ENCODE data around the gene TOGARAM2. TPM values are rescaled to one million over a fixed set of nuclear protein-coding genes. Genes with fewer than 3 reads are reported as not detected.

The TOGARAM2 gene
- 5.8 and 6.0 TPM in 2 replicates for total RNA-seq

DNA sequence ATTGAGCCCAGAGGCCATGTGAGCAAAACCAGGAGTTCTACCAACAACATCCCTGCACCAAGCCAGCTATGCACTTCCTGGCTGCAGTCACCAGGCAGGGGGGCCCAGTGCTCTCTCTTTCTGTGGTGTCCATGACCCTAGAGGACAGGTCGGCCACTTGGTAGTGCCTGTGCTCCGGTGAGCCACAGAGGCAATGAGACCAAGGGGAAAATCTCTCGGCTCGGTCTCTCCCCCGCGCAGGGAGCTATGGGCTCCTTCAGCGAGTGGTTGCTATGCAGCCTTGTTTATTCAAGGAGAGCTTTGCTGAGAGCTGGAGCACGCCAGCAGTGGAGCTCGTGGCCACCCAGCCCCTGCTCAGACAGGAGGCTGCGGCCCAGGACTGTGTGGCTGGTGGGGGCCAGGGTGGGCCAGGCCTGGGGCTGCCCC lies at the start of gene TOGARAM2:
TOGARAM2 (plus strand) TSS at position 283 of the 426 bp plus-strand sequence. CDS start 13,537 bp downstream, outside the sequence.
- H3K27me3 Mint-ChIP-seq (ENCODE audit: insufficient read depth) = no peaks in the 10 kb centered on the region
- no peaks in the 10 kb centered on the region for H3K9me3 Mint-ChIP-seq
- H3K27ac Mint-ChIP-seq = no peak within 1 kb of the TSS
- no peaks in the 10 kb centered on the region for H3K36me3 Mint-ChIP-seq (ENCODE audit: low read depth)
- no peaks in the 10 kb centered on the region for H3K4me1 Mint-ChIP-seq (ENCODE audit: low read depth)
- H3K4me3 Mint-ChIP-seq = no peak within 1 kb of the TSS
- no peak for DNase-seq (ENCODE audit: low spot score)
- intact Hi-C loops (cut with micrococcal nuclease) = no loop called here

DNA sequence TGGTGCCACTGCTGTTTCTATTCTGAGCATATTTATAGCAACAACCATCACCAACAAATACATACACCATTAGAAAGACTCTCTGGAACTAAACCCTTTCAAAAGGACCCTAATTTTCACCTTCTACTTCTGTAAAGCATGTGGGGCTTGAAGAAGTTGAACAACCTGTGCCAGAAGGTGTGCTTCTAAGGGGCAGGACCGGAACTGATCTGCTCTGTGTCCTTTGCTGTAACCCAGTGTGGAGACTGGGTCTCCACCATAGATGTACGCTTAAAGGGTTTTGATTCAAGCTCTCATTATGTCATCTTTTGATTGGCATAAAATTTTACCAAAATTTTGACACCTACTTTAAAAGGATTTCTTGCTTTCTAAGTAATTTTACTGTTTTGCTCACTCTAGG lies 46.3 kb upstream of the TOGARAM2 start:
- H3K27me3 Mint-ChIP-seq (ENCODE audit: insufficient read depth) = no peaks in the 10 kb centered on the region
- no peak overlapping the region for H3K27ac Mint-ChIP-seq
- no peak for DNase-seq (ENCODE audit: low spot score)
- intact Hi-C loops (cut with micrococcal nuclease) = no loop called here
- no peak overlapping the region for H3K4me3 Mint-ChIP-seq
- no peaks in the 10 kb centered on the region for H3K4me1 Mint-ChIP-seq (ENCODE audit: low read depth)
- H3K9me3 Mint-ChIP-seq = no peaks in the 10 kb centered on the region
- peaks cover 48% of the 10 kb centered on the region for H3K36me3 Mint-ChIP-seq (ENCODE audit: low read depth)

DNA sequence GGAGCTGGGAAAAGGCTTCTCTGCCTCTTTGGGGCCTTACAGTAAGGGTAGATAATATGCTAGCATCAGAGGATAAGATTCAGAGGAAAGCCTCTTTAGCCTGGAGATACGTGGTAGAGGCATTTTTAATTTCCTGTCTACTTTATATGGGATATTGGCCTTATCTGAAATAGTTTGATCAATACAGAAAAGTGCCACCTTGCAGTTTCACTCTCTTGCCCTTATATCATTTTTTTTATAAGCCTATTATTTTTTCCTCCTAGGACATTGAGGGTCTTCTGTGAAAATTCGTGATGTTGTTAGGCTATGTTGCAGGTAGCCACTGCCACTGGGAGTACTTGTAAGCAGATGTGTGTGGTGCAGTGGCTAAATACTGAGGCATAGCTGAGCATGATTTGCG lies 40.1 kb upstream of the TOGARAM2 start:
- no peaks in the 10 kb centered on the region for H3K27me3 Mint-ChIP-seq (ENCODE audit: insufficient read depth)
- intact Hi-C loops (cut with micrococcal nuclease) = no loop called here
- no peaks in the 10 kb centered on the region for H3K9me3 Mint-ChIP-seq
- no peak overlapping the region for H3K4me3 Mint-ChIP-seq
- peaks cover 57% of the 10 kb centered on the region for H3K36me3 Mint-ChIP-seq (ENCODE audit: low read depth)
- DNase-seq (ENCODE audit: low spot score) = no peak
- peak overlapping the region; percentile 36 for H3K27ac Mint-ChIP-seq
- no peaks in the 10 kb centered on the region for H3K4me1 Mint-ChIP-seq (ENCODE audit: low read depth)

DNA sequence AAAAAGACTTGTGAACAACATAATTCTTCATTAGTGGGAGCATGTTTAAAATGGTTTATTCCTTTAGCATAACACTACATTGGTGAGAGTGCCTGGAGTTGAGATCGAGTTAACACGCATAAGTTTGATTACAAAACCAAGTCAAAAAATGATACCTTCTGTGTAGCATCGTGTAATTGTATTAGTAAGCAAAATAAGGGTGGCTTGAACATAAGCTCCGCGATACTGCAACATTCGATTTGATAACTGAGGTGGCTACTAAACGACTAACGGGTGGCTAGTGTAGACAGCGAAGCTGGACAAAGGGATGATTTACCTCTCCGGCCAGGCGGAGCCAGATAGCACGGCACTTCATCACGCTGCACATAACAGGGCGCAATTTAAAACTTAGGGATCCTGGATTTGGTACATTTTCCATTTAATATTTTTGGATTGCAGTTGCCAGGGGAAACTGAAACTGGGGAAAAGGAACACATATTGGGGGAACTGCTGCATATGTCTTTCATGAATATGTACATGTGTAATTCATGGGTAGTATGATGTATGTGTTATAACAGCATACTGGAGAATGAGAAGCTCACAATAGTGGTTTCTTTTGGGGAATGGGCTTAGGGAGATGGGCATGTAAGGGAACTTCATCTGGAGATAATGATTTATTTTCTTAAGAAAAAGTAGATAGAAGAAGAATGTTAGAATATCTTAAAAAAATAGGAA lies 36.4 kb upstream of the TOGARAM2 start:
- no peak overlapping the region for H3K27ac Mint-ChIP-seq
- peaks cover 5% of the 10 kb centered on the region for H3K4me1 Mint-ChIP-seq (ENCODE audit: low read depth)
- H3K4me3 Mint-ChIP-seq = no peak overlapping the region
- H3K9me3 Mint-ChIP-seq = no peaks in the 10 kb centered on the region
- DNase-seq (ENCODE audit: low spot score) = no peak
- intact Hi-C loops (cut with micrococcal nuclease) = no loop called here
- H3K36me3 Mint-ChIP-seq (ENCODE audit: low read depth) = peaks cover 57% of the 10 kb centered on the region
- H3K27me3 Mint-ChIP-seq (ENCODE audit: insufficient read depth) = no peaks in the 10 kb centered on the region

DNA sequence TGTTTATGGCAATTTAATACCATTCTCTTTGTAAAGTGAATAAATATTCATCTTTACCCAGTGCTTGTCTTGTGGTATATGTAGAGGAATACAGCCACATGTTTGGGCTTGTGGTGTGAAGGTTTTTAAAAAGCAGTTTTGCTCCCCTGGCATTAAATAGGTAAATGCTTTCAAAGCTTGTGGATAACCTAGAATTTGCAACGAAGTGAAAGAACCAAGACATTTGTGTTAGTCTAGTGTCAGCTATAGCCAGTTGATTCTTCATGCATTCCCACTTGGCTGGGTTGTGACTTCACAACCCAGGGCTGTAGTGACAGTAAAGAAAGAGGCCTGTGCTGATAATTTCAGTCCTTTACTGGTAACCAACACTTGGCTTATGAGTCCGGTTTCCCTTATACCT lies 32.9 kb upstream of the TOGARAM2 start:
- Mint-ChIP-seq H3K36me3 (ENCODE audit: low read depth) (peaks cover 47% of the 10 kb centered on the region), H3K4me1 (ENCODE audit: low read depth) (peaks cover 5% of the 10 kb centered on the region), H3K9me3 (no peaks in the 10 kb centered on the region), H3K27ac (no peak overlapping the region), H3K27me3 (ENCODE audit: insufficient read depth) (no peaks in the 10 kb centered on the region), H3K4me3 (no peak overlapping the region)
- intact Hi-C loops (cut with micrococcal nuclease) = no loop called here
- no peak for DNase-seq (ENCODE audit: low spot score)

DNA sequence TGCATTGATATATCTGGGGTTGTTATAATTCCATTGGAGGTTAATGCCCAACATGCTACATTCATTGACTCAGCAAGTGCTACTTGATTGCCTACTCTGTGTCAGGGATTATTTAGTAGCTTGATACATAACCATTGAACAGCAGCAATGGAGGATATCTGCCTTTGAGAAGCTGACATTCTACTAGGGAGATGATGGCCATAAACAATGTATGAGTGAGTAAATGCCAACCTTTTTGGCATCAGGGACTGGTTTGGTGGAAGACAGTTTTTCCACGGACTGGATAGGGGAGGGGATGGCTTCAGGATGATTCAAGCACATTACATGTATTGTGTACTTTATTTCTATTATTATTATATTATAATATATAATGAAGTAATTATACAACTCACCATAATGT lies 31.9 kb upstream of the TOGARAM2 start:
- DNase-seq (ENCODE audit: low spot score) = no peak
- H3K9me3 Mint-ChIP-seq = no peaks in the 10 kb centered on the region
- H3K27me3 Mint-ChIP-seq (ENCODE audit: insufficient read depth) = no peaks in the 10 kb centered on the region
- peaks cover 37% of the 10 kb centered on the region for H3K36me3 Mint-ChIP-seq (ENCODE audit: low read depth)
- H3K27ac Mint-ChIP-seq = no peak overlapping the region
- H3K4me1 Mint-ChIP-seq (ENCODE audit: low read depth) = peaks cover 5% of the 10 kb centered on the region
- intact Hi-C loops (cut with micrococcal nuclease) = no loop called here
- no peak overlapping the region for H3K4me3 Mint-ChIP-seq

DNA sequence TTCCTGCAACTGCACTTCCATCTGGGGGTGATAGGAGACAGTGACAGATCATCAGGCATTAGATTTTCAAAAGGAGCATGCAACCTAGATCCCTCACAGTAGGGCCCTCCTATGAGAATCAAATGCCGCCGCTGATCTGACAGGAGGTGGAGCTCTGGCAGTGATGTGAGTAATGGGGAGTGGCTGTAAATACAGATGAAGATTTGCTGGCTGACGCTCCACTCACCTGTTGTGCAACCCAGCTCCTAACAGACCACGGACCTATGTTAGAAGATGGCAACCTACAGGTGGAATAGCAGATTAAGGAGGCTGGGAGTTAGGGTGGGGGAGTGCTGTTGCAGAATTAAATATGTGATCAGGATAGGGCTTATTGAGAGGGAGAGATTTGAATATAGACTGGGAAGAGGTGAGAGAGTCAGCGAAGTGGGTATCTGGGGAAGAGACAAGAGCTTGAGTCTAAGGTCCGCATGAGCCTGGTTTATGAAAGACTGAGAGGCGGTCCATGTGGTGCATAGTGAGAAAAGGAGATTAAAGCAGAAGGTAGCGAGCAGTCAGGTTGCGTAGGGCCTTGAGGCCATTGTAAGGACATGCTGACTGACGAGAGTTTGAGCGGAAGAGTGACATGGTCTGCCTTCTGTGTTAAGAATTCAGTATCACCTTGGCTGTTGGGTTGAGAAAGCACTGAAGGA lies 31.3 kb upstream of the TOGARAM2 start:
- H3K27ac Mint-ChIP-seq = peak overlapping the region; percentile 5
- intact Hi-C loops (cut with micrococcal nuclease) = no loop called here
- no peak for DNase-seq (ENCODE audit: low spot score)
- no peaks in the 10 kb centered on the region for H3K27me3 Mint-ChIP-seq (ENCODE audit: insufficient read depth)
- no peaks in the 10 kb centered on the region for H3K9me3 Mint-ChIP-seq
- H3K4me3 Mint-ChIP-seq = no peak overlapping the region
- H3K36me3 Mint-ChIP-seq (ENCODE audit: low read depth) = peaks cover 33% of the 10 kb centered on the region
- peaks cover 5% of the 10 kb centered on the region for H3K4me1 Mint-ChIP-seq (ENCODE audit: low read depth)

DNA sequence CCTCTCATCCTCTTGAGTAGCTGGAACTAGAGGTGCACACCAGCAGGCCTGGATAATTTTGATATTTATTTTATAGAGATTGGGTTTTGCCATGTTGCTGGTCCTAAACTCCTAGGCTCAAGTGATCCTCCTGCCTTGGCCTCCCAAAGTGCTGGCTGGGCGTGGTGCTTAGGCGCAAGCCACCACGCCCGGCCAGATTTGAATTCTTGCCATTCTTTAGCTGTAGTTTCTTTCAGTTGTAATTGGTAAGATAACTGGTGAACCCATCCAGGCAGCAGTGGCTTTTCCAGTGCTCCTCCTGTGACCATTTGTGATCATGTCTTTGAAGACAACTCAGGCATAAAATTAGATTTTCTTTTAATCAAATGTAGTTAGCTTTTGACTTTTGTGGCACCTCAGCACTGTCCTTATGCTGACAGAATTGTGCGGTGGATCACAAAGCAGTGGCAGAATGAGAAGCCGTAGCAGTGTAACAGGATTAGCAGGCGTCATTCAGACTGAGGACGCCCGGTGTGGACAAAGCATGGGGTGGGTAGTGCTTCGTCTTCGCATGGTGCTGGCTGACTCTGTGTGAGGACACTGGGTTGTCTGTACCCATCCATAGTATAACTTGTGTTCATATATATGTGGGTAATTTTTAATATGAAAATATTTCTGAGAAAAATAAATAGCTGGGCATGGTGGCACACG lies 30.0 kb upstream of the TOGARAM2 start:
- H3K27me3 Mint-ChIP-seq (ENCODE audit: insufficient read depth) = peaks cover 6% of the 10 kb centered on the region
- intact Hi-C loops (cut with micrococcal nuclease) = no loop called here
- H3K36me3 Mint-ChIP-seq (ENCODE audit: low read depth) = peaks cover 28% of the 10 kb centered on the region
- no peak overlapping the region for H3K4me3 Mint-ChIP-seq
- DNase-seq (ENCODE audit: low spot score) = no peak
- H3K4me1 Mint-ChIP-seq (ENCODE audit: low read depth) = peaks cover 5% of the 10 kb centered on the region
- H3K27ac Mint-ChIP-seq = no peak overlapping the region
- no peaks in the 10 kb centered on the region for H3K9me3 Mint-ChIP-seq

DNA sequence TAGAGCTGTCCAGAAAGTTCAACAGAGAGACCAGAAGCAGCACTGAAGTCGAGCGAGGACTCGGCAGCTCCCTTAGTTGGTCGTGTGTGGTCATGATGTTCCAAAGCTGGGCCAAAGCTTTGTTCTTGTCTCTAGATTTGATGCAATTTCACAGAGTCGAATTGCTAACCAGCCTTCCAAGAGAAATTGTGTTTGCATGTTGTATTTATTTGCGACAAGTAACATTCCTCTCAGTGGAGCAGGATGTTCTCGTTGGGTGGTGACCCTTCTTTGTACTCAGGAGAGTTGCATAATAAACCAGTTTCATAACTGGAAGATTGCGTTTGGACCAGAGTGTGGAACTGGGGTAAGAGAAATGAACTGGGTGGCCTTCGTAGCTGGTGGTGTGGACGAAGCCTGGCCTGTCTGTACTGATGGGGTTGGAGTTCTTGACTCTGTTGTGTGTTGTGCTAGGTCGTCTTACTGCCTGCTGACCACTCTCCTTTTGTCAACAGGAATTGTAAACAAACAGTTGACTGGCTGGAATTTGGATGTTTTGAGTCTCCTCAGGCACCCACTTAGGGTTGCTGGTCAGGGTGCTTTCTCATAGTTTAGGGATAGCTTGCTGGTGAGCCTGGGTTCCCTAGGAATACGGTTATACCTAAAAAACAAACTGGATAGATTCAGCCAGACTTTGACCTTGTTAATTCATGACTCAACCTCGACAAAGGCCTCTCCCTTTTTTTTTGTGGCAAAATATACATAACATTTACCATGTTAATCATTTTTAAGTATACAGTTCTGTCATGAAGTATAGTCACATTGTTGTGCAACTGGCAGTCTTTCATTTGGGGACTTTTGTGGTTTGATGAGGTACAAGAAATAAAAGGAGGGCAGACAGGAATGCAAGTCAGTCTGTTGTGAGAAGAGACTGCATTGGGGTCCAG lies 28.9 kb upstream of the TOGARAM2 start:
- Mint-ChIP-seq H3K4me3 (no peak overlapping the region), H3K27ac (no peak overlapping the region), H3K36me3 (ENCODE audit: low read depth) (peaks cover 23% of the 10 kb centered on the region), H3K4me1 (ENCODE audit: low read depth) (no peaks in the 10 kb centered on the region), H3K27me3 (ENCODE audit: insufficient read depth) (peaks cover 8% of the 10 kb centered on the region), H3K9me3 (no peaks in the 10 kb centered on the region)
- DNase-seq (ENCODE audit: low spot score) = no peak
- intact Hi-C loops (cut with micrococcal nuclease) = no loop called here

DNA sequence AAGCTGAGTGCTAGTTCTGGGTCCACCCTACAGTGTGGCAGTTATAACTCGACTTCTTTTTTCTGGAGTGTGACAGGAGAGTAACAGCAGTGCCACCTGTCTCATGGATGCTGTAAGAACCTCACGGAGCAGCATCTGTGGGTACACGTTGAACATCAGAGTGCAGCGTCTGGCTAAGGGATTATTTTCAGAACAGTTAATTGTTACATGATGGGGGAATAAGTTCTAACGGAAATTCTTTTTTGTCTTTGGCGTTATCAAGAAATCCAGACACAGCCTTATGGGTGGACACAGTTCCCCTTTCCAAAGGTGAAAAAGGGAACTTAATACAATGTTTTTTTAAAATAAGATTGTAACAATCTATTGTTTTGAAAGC lies 28.3 kb upstream of the TOGARAM2 start:
- Mint-ChIP-seq H3K9me3 (no peaks in the 10 kb centered on the region), H3K4me3 (no peak overlapping the region), H3K27me3 (ENCODE audit: insufficient read depth) (peaks cover 8% of the 10 kb centered on the region), H3K4me1 (ENCODE audit: low read depth) (no peaks in the 10 kb centered on the region), H3K36me3 (ENCODE audit: low read depth) (peaks cover 22% of the 10 kb centered on the region), H3K27ac (no peak overlapping the region)
- intact Hi-C loops (cut with micrococcal nuclease) = no loop called here
- no peak for DNase-seq (ENCODE audit: low spot score)

DNA sequence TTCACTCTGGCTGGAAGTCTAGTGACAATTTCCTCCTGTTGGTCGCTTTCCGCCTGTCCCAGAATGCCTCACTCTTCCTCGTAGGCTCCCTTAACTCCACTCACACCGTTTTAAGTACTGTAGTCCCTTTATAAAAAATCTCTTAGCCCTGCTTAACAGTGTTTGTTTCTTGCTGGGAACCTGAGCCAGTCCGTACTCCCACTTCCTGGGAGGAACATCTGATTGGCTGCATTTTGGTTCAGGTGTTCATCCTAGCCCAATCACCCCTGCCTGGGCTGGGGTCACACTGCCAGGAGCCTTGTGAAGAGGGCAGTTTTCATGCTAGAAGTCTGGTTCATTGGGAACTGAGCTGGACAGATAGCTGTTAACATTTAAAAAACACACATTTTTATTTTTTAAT lies 25.6 kb upstream of the TOGARAM2 start:
- no peaks in the 10 kb centered on the region for H3K9me3 Mint-ChIP-seq
- intact Hi-C loops (cut with micrococcal nuclease) = loop anchor here (5.0 kb wide), 1 partner anchor 133 kb away; no protein-coding TSS in a partner anchor

DNA sequence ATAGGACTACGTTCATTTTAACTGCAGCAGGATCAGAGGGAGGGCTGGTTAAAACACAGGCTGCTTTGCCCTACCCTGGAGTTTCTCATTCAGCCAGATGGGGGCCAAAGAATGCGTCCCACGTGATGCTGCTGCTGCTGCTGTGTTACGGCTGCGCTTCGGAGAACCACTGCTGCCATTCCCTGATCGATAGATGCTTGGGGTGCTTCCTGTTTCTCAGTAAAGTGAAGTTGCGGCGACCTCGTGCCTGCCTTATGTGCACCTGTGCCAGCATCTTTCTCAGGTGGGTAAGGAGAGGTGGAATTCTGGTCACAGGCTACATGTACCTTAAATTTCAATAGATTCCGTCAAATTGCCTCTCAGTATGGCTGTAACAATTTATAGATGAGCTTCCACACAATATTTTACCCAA lies 24.7 kb upstream of the TOGARAM2 start:
- no peaks in the 10 kb centered on the region for H3K36me3 Mint-ChIP-seq (ENCODE audit: low read depth)
- no peaks in the 10 kb centered on the region for H3K9me3 Mint-ChIP-seq
- peak; percentile 9 for DNase-seq (ENCODE audit: low spot score)
- peaks cover 10% of the 10 kb centered on the region for H3K27me3 Mint-ChIP-seq (ENCODE audit: insufficient read depth)
- intact Hi-C loops (cut with micrococcal nuclease) = loop anchor here (5.0 kb wide), 1 partner anchor 134 kb away; no protein-coding TSS in a partner anchor
- H3K27ac Mint-ChIP-seq = no peak overlapping the region
- no peak overlapping the region for H3K4me3 Mint-ChIP-seq
- H3K4me1 Mint-ChIP-seq (ENCODE audit: low read depth) = no peaks in the 10 kb centered on the region

More for the DNA sequence above, 25.6 kb upstream of the TOGARAM2 start:
- Mint-ChIP-seq H3K27me3 (ENCODE audit: insufficient read depth) (peaks cover 10% of the 10 kb centered on the region), H3K4me3 (no peak overlapping the region), H3K4me1 (ENCODE audit: low read depth) (no peaks in the 10 kb centered on the region), H3K27ac (no peak overlapping the region), H3K36me3 (ENCODE audit: low read depth) (no peaks in the 10 kb centered on the region)
- DNase-seq (ENCODE audit: low spot score) = no peak
